T-helper 1 cell treated with Interleukin-12 subunit alpha and Interleukin-12 subunit beta and Interleukin-4 antibody, amounts not matched to agents 30 ng/mL and 1 ng/mL, for 36 hours (primary cell): ENCODE results near the gene MFN1. TPM values are rescaled to one million over a fixed set of nuclear protein-coding genes. Genes with fewer than 3 reads are reported as not detected.

Source experiments
- intact Hi-C: fragments of 100-400 bp; cut with micrococcal nuclease; formaldehyde crosslinking; loops from one replicate; pipeline ENCODE4 v1.15.1; 2024
- total RNA-seq: library from RNA; stranded (reverse); gene quantifications from 2 replicates; pipeline ENCODE4 v1.2.3, GENCODE V29; 2022

The MFN1 gene
- total RNA-seq, 1 donor from 2014 or later: 32.9 TPM

- intact Hi-C loops: no loop called here
These were observed 14.4 kb upstream of the MFN1 start for GRCh38 chr3:179333084-179333483.

- intact Hi-C loops: loop anchor here (1.0 kb wide), 1 partner anchor 9 kb away; no protein-coding TSS in a partner anchor
These were observed 11.1 kb upstream of the MFN1 start for GRCh38 chr3:179336345-179336929.

- intact Hi-C loops: loop anchor here (1.0 to 10.0 kb wide), 3 partner anchors 333 to 1564 kb away; partner anchors contain the start of gene FXR1
These were observed 960 bp downstream of the MFN1 start for GRCh38 chr3:179348325-179349013.

GRCh38 chr3:179355996-179356395 is 8.5 kb downstream of the MFN1 start:
- intact Hi-C loops: no loop called here

- intact Hi-C loops: no loop called here
These were observed 15.8 kb downstream of the MFN1 start for GRCh38 chr3:179363332-179363731.

- intact Hi-C loops: no loop called here
These were observed 22.1 kb downstream of the MFN1 start for GRCh38 chr3:179369621-179370020.

- intact Hi-C loops: no loop called here
These were observed 26.4 kb downstream of the MFN1 start for GRCh38 chr3:179373938-179374337.

- intact Hi-C loops: no loop called here
These were observed 27.8 kb downstream of the MFN1 start for GRCh38 chr3:179375091-179375999.

GRCh38 chr3:179376474-179376873 is 29.0 kb downstream of the MFN1 start:
- intact Hi-C loops: no loop called here

- intact Hi-C loops: no loop called here
These were observed 44.4 kb downstream of the MFN1 start for GRCh38 chr3:179391906-179392305.

GRCh38 chr3:179398574-179399231 is 51.2 kb downstream of the MFN1 start:
- intact Hi-C loops: no loop called here

GRCh38 chr3:179401561-179401960 is 54.1 kb downstream of the MFN1 start:
- intact Hi-C loops: no loop called here

- intact Hi-C loops: no loop called here
These were observed 55.5 kb downstream of the MFN1 start for GRCh38 chr3:179402963-179403362.

GRCh38 chr3:179404307-179404706 is 56.8 kb downstream of the MFN1 start:
- intact Hi-C loops: no loop called here

- intact Hi-C loops: no loop called here
These were observed 62.8 kb downstream of the MFN1 start for GRCh38 chr3:179410331-179410730.

GRCh38 chr3:179410999-179411398 is 63.5 kb downstream of the MFN1 start:
- intact Hi-C loops: no loop called here

- intact Hi-C loops: no loop called here
These were observed 67.3 kb downstream of the MFN1 start for GRCh38 chr3:179414804-179415203.

- intact Hi-C loops: no loop called here
These were observed 67.9 kb downstream of the MFN1 start for GRCh38 chr3:179415377-179415776.

GRCh38 chr3:179416681-179417080 is 69.2 kb downstream of the MFN1 start:
- intact Hi-C loops: no loop called here

GRCh38 chr3:179418610-179419009 is 71.1 kb downstream of the MFN1 start:
- intact Hi-C loops: no loop called here

GRCh38 chr3:179421500-179421899 is 74.0 kb downstream of the MFN1 start:
- intact Hi-C loops: no loop called here
